ENCODE measurements around the gene SLC38A5.

DNA sequence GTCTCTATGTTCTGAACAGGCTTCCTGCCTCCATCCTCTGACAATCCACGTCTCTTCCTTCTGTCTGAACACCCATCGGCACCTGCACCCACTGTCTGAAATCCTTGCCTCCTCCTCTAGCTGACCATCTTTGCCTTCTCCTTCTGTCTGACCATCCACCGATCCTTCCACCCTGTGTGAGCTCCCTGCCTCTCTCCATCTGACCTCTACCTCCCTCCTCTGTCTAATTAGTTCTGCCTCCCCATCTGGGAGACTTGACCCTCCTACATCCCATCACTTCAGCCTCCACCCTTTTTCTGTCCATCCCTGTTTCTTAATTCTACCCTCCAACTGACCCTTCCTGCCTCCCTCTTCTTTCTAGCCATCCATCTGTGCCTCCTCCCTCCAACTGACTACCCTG, 10.0 kb downstream of the SLC38A5 start:
- TF ChIP-seq EZH2 (IDR thresholded peaks at IDR 0.05; ENCODE audit: low read depth, unreplicated experiment) (no peak), POLR2AphosphoS5 (IDR thresholded peaks at IDR 0.05; ENCODE audit: low read depth) (no peak), CREB1 (CRISPR knock-in tag; IDR thresholded peaks at IDR 0.05; ENCODE audit: low read depth) (no peak), JUNB (IDR thresholded peaks at IDR 0.05; ENCODE audit: unreplicated experiment) (no peak), EZH2phosphoT487 (IDR thresholded peaks at IDR 0.05; ENCODE audit: unreplicated experiment) (no peak), ZNF114 (CRISPR knock-in tag; IDR thresholded peaks at IDR 0.05) (no peak), NANOG (IDR thresholded peaks at IDR 0.05; ENCODE audit: borderline replicate concordance) (no peak), STAT1 (IDR thresholded peaks at IDR 0.05; ENCODE audit: unreplicated experiment) (no peak)
- TF ChIP-seq, protein P1, sequence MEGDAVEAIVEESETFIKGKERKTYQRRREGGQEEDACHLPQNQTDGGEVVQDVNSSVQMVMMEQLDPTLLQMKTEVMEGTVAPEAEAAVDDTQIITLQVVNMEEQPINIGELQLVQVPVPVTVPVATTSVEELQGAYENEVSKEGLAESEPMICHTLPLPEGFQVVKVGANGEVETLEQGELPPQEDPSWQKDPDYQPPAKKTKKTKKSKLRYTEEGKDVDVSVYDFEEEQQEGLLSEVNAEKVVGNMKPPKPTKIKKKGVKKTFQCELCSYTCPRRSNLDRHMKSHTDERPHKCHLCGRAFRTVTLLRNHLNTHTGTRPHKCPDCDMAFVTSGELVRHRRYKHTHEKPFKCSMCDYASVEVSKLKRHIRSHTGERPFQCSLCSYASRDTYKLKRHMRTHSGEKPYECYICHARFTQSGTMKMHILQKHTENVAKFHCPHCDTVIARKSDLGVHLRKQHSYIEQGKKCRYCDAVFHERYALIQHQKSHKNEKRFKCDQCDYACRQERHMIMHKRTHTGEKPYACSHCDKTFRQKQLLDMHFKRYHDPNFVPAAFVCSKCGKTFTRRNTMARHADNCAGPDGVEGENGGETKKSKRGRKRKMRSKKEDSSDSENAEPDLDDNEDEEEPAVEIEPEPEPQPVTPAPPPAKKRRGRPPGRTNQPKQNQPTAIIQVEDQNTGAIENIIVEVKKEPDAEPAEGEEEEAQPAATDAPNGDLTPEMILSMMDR (conservative IDR thresholded peaks at IDR 0.05; ENCODE audit: low read depth in 2 of 2): no peak
- TF ChIP-seq, protein P2, sequence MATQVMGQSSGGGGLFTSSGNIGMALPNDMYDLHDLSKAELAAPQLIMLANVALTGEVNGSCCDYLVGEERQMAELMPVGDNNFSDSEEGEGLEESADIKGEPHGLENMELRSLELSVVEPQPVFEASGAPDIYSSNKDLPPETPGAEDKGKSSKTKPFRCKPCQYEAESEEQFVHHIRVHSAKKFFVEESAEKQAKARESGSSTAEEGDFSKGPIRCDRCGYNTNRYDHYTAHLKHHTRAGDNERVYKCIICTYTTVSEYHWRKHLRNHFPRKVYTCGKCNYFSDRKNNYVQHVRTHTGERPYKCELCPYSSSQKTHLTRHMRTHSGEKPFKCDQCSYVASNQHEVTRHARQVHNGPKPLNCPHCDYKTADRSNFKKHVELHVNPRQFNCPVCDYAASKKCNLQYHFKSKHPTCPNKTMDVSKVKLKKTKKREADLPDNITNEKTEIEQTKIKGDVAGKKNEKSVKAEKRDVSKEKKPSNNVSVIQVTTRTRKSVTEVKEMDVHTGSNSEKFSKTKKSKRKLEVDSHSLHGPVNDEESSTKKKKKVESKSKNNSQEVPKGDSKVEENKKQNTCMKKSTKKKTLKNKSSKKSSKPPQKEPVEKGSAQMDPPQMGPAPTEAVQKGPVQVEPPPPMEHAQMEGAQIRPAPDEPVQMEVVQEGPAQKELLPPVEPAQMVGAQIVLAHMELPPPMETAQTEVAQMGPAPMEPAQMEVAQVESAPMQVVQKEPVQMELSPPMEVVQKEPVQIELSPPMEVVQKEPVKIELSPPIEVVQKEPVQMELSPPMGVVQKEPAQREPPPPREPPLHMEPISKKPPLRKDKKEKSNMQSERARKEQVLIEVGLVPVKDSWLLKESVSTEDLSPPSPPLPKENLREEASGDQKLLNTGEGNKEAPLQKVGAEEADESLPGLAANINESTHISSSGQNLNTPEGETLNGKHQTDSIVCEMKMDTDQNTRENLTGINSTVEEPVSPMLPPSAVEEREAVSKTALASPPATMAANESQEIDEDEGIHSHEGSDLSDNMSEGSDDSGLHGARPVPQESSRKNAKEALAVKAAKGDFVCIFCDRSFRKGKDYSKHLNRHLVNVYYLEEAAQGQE (IDR thresholded peaks at IDR 0.05; ENCODE audit: unreplicated experiment): no peak
- TF ChIP-seq, protein P3, sequence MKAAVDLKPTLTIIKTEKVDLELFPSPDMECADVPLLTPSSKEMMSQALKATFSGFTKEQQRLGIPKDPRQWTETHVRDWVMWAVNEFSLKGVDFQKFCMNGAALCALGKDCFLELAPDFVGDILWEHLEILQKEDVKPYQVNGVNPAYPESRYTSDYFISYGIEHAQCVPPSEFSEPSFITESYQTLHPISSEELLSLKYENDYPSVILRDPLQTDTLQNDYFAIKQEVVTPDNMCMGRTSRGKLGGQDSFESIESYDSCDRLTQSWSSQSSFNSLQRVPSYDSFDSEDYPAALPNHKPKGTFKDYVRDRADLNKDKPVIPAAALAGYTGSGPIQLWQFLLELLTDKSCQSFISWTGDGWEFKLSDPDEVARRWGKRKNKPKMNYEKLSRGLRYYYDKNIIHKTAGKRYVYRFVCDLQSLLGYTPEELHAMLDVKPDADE (IDR thresholded peaks at IDR 0.05): no peak
